Measurements from ENCODE around the gene SLC22A23.
"Not testable (repeated sequence)": the region's sequence is repeated elsewhere in the genome, so short reads cannot be mapped to it uniquely, and the experiment has no call there.

The SLC22A23 gene

DNA sequence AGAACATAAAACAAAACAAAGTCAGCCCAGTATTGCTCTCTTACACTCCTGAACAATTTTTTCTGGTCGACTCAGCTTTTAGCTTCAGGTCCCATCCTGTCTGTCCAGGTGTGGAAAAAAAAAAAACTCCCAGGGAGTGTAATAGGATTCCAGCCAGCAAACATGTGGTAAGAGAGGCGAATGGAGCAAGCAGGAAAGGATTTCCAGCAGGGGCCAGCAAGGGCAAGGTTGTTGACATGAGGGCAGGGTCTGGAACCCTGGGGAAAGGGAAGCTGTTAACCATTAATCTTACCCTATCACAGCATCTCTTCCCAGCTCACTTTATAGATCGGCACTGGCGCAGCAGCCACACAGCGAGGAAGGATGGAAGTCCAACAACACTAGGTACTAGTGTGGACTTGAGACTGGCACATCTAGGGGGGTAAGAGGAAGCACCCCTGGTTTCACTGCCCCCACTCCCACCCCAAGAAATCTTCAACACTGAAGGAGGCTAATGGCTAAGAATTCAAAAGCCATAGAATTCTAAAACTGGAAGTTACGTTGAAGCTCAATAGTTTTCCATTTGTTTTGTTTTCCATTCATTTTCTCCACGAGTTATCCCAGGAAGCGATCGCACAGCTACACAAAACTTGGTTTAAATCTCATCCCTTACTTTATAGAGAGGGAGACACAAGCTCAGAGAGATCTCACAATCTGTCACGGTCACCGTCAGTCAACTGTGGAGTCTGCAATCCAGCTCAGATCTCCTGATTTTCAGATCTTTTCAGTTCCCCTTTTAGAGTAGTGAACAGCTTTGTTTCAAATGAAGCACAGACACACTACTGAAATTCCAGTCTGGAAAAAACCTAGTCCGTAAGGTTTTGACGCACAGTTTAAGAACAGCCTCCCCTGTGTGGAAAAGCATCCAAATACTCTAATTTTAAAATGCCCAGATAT is 53.3 kb downstream of the SLC22A23 start:
- no peak for DNase-seq

DNA sequence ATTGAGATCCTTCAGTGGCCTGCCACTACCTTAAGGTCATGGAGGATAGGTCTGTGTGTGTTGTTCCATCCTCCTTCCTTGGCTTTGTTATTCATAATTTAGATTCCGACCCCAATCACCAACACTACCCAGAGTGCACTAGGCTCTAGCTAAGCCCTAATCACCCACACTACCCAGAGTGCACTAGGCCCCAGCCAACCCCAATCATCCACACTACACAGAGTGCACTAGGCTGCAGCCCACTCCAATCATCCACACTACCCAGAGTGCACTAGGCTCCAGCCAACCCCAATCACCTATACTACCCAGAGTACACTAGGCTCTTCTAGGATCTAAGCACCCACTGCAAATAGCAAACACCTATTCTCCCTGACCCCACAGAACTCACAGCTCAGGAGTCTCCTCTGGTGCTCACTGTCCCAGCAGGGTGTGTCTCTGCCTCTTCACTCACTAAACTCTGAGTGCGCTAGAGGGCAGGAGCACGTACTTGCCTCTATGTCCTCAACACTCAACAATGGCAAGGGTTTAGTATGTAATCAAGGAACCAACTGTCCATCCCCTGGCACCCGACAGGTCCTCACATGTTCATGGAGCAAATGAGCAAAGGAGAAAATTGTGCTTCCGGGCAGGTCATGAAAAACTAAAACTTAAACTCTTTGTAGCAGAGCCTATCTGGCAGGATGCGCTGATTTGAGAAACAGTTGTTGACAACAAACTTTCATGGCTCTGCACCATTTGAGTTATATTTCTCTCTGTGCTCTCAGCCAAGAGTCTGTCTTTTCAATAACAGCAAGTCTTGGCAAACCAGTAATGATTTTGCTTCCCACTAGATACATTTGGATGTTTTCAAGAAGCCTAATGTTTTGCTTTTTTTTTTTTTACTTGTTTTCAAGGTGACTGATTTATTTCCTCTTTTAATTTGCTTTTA is 54.3 kb downstream of the SLC22A23 start:
- no peak for DNase-seq

DNA sequence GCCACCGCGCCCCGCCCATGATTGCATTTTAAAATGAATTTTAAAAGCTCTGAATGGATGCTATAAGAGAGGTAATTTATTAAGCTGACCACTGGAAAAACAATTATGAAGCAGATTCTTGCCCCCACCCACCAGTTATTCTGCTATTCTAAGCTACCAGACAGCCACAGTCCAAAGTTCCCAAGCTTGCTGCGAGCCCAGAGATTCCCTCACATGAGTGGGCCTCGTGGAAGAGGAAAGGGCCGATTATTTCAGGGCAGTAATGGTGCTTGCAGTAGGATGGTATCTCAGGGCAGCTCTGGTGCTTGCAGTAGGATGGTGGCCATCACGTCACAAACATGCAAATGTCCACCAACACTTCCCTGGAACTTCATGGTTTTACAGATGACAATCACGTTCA is 56.7 kb downstream of the SLC22A23 start:
- no peak for DNase-seq

- no peak for DNase-seq
These were observed 57.8 kb downstream of the SLC22A23 start for GRCh38 chr6:3398755-3399696.

GRCh38 chr6:3398165-3398562 is 58.7 kb downstream of the SLC22A23 start:
- no peak for DNase-seq

DNA sequence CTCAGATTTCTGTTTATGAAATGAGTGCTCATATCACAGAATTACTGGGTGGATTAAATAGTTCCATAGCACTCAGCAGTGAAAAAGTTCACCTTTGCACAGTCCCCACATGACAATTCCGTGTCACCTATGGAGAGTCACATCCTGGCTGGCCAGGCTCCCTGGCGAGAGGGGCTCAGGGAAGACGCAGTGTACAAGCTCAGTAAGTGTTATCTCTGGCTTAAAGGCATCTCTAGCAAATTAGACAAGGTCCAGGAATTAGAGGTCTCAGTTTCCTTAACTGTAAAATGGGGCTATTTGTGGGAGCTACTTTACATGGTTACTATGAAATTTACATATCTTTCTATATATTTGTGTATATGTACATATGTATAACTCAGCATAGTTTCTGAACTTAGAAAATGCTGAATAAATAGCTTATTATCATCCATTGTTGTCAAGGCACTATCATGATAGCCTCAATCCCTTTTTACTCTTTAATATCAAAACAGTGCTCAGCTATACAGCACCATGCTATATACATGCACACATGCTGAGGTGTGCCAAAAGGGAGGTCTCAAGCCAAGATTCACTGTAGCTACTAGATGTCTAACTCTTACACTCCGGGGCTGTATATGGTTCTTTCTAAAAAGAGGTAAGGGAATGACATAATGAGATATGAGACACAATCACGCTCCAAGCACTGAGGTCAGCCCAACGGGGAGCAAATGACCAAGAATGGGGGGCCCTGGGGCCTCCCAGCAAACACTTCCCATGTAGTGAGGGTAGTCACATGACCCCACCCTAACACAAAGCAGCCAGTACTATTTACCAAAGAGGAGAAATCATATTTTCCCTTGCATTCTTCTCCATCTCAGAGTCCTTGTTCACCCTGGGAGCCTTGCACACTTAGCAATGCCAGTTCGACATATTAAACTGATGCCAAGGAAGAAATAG is 59.4 kb downstream of the SLC22A23 start:
- no peak for DNase-seq

GRCh38 chr6:3396503-3397180 is 60.2 kb downstream of the SLC22A23 start:
- no peak for DNase-seq

DNA sequence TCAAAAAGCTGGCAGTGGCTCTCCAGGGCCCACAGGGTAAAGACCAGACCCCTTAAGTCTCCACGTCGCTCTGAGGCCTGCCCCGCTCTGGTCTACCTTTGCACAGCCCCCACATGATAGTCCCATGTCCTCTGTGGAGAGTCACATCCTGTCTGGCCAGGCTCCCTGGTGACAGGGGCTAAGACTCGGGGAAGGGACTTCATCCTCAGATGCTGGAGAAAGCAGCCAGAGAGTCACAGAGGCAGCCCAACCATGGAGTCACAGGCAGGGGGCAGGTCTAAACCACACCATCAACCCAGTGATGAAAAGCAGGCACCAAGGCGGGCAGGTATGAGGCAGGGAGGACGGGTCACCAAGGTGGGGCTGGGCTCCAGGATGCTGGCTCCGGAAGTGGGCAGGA is 62.2 kb downstream of the SLC22A23 start:
- no peak for DNase-seq

DNA sequence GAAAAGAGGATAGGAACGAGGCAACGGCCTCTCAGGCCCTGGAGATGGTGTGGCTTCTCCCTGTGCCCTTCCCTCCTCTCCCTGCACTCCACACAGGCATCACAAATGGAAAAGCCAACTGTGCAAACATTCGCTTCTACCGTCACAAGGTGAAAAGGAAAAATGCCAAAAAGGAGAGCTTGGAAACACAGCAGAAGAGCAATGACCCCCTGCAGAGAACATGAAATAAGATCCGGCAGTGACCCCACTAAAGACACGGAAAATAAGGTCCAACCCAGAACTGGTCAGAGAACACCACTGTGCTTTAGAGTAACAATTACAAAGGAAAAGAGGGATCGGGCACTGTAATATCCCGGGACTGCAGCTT is 63.0 kb downstream of the SLC22A23 start:
- DNase-seq, result no peak

DNA sequence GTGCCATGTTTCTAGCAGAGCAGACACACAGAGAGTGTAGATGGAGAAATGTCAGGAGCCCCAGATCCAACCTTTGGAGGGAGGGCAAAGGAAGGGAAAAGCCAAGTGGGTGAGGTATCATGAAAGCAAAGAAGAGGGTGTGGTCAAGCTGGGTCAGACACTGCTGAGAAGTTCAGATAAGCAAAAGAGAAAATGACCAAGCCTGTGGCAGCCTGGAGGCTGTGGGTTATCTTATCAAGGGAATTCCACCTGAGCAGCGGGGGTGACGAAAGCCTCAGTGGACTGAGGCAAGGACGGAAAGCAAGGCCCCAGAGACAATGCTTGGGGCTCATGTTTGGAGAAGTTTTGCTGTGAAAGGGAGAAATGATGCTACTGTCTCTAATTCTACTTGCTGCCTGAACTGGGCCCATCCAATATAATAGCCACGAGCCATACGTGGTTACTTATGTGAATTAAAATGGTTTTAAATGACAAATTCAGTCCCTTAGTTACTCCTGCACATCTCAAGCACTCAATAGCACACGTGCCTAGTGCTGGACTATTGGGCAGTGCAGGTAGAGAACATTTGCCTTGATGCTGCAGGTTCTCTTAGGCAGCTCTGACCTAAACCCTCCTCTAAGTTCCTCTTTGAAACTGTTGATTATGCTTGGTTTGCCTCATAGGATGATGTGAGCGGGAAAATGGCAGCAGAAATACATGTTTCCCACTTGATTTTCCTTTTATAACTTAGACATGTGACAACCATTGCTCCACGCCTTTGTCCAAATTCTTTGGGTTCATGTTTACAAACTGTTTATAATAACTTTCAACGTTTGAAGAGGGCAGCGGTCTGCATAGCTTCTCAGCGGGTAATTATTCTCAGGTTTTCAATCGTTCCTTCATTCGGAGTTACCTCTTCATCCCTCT is 63.7 kb downstream of the SLC22A23 start:
- DNase-seq, result no peak

GRCh38 chr6:3391902-3392458 is 64.9 kb downstream of the SLC22A23 start:
- no peak for DNase-seq

- no peak for DNase-seq
These were observed 66.2 kb downstream of the SLC22A23 start for GRCh38 chr6:3390698-3391097.

DNA sequence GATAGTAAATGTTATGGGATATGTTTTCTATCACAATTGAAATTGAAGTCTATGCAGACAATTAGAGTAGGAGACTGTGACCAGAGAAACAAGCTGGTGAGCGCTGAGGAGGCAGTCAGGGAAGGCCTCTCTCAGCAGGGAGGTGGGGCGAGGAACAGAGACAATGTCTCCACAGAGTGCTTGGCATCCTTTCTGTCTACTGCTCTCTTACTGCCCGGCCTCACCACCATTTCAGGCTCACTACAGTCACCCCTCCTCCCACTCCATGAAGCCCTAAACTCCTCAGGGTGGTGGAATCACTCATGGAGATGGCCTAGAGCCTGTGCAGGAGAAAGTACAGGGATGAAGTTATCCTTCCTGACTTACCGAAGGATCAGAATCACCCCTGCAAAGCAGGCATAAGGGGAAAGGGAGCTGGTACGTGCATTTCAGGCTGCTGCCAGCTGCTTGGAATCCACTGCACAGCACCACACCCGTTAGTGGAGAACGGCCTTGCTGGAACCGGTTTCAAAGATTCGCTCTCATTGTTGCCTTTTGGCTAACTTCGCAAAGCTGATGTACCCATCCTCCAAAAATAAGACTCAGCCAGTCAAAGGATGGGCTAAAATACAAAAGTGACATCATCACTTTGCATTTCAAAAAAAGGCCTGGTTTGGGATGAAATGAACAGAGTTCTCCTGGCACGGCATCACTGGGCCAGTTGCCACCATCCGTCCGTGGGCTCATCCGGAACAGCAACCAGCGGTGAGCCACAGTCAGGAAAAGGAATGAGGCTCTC is 67.3 kb downstream of the SLC22A23 start:
- DNase-seq, result no peak

- DNase-seq, result no peak
These were observed 68.1 kb downstream of the SLC22A23 start for GRCh38 chr6:3388786-3389185.

- no peak for DNase-seq
These were observed 70.4 kb downstream of the SLC22A23 start for GRCh38 chr6:3386374-3386857.

GRCh38 chr6:3385660-3386151 is 71.1 kb downstream of the SLC22A23 start:
- DNase-seq, result no peak

- DNase-seq, result not testable (repeated sequence)
These were observed 71.7 kb downstream of the SLC22A23 start for GRCh38 chr6:3385181-3385580.

All from NCI-H1048 (cell line).